Measurements from ENCODE around the gene ENAH. TPM values are rescaled to one million over a fixed set of nuclear protein-coding genes. Genes with fewer than 3 reads are reported as not detected.
A peak's percentile ranks its signal among the peaks of the same experiment; 100 is the strongest.

ENAH gene
- total and polyA plus RNA-seq, 2 experiments from 2014 or later, result 46.4 to 124 TPM

GRCh38 chr1:225608014-225608796 is 44.7 kb downstream of the ENAH start:
- Histone ChIP-seq H3K4me1 (ENCODE audit: low read depth) (peaks cover 34% of the 10 kb centered on the region), H3K36me3 (no peaks in the 10 kb centered on the region), H3K4me3 (no peak overlapping the region), H3K27me3 (no peaks in the 10 kb centered on the region), H3K27ac (no peak overlapping the region), H3K9me3 (ENCODE audit: low read depth) (no peaks in the 10 kb centered on the region)
- TF ChIP-seq CTCF (IDR thresholded peaks at IDR 0.05; ENCODE audit: low read depth, low read length), result no peak
- DNase-seq (ENCODE audit: low read depth in 1 of 2, low spot score in 1 of 2), result no peak

- no peak for TF ChIP-seq CTCF (IDR thresholded peaks at IDR 0.05; ENCODE audit: low read depth, low read length)
- no peak overlapping the region for H3K4me3 ChIP-seq
- no peaks in the 10 kb centered on the region for H3K27me3 ChIP-seq
- no peak for DNase-seq (ENCODE audit: low read depth in 1 of 2, low spot score in 1 of 2)
- no peaks in the 10 kb centered on the region for H3K36me3 ChIP-seq
- H3K27ac ChIP-seq, result peak overlapping the region; percentile 38
- peaks cover 39% of the 10 kb centered on the region for H3K4me1 ChIP-seq (ENCODE audit: low read depth)
- H3K9me3 ChIP-seq (ENCODE audit: low read depth), result no peaks in the 10 kb centered on the region
Observed at GRCh38 chr1:225607355-225607754, 45.6 kb downstream of the ENAH start.

- no peaks in the 10 kb centered on the region for H3K36me3 ChIP-seq
- no peak overlapping the region for H3K4me3 ChIP-seq
- no peaks in the 10 kb centered on the region for H3K9me3 ChIP-seq (ENCODE audit: low read depth)
- no peak for TF ChIP-seq CTCF (IDR thresholded peaks at IDR 0.05; ENCODE audit: low read depth, low read length)
- no peaks in the 10 kb centered on the region for H3K27me3 ChIP-seq
- peak overlapping the region; percentile 80 for H3K27ac ChIP-seq
- H3K4me1 ChIP-seq (ENCODE audit: low read depth), result peaks cover 39% of the 10 kb centered on the region
- peak in 1 of 2 donors; percentile 72 for DNase-seq (ENCODE audit: low read depth in 1 of 2, low spot score in 1 of 2)
Observed at GRCh38 chr1:225603538-225604354, 49.2 kb downstream of the ENAH start.

- peaks cover 32% of the 10 kb centered on the region for H3K4me1 ChIP-seq (ENCODE audit: low read depth)
- no peaks in the 10 kb centered on the region for H3K36me3 ChIP-seq
- no peaks in the 10 kb centered on the region for H3K27me3 ChIP-seq
- no peak for DNase-seq (ENCODE audit: low read depth in 1 of 2, low spot score in 1 of 2)
- H3K9me3 ChIP-seq (ENCODE audit: low read depth), result no peaks in the 10 kb centered on the region
- H3K27ac ChIP-seq, result peak overlapping the region; percentile 80
- no peak overlapping the region for H3K4me3 ChIP-seq
- TF ChIP-seq CTCF (IDR thresholded peaks at IDR 0.05; ENCODE audit: low read depth, low read length), result no peak
Observed at GRCh38 chr1:225602590-225603206, 50.2 kb downstream of the ENAH start.

GRCh38 chr1:225601902-225602589 is 50.9 kb downstream of the ENAH start:
- Histone ChIP-seq H3K4me3 (no peak overlapping the region), H3K27me3 (no peaks in the 10 kb centered on the region), H3K9me3 (ENCODE audit: low read depth) (no peaks in the 10 kb centered on the region), H3K4me1 (ENCODE audit: low read depth) (peaks cover 29% of the 10 kb centered on the region), H3K27ac (peak overlapping the region; percentile 80), H3K36me3 (no peaks in the 10 kb centered on the region)
- no peak for TF ChIP-seq CTCF (IDR thresholded peaks at IDR 0.05; ENCODE audit: low read depth, low read length)
- DNase-seq (ENCODE audit: low read depth in 1 of 2, low spot score in 1 of 2), result no peak
